Astrocyte (in vitro differentiated cells and primary cell): ENCODE results near the gene MESD.

Experiments used
- CTCF ChIP-seq: IDR thresholded peaks from 2 replicates; pipeline ENCODE4 v1.5.1; 2011; ENCODE audit warnings: low read depth, mild to moderate bottlenecking, inconsistent platforms, low read length, moderate library complexity; ENCODE audit not compliant: insufficient read depth
- EZH2 ChIP-seq: IDR thresholded peaks from 2 replicates; pipeline ENCODE4 v1.6.1; 2012; ENCODE audit warnings: mild to moderate bottlenecking, low read length, inconsistent platforms; ENCODE audit not compliant: insufficient read depth

GRCh38 chr15:80951941-80952340 lies 37.7 kb downstream of the MESD start:
- TF ChIP-seq CTCF (no peak), EZH2 (no peak)
